MM.1S (cell line): ENCODE data around the gene CHGA.

Experiments used
- DNase-seq: peaks from one replicate; pipeline ENCODE4 v3.0.0-alpha.2; 2015
- H2AFZ ChIP-seq: fragments of 300-600 bp; sonication (generic); 2 replicates; pipeline ENCODE4 v1.6.0; 2016; ENCODE audit warnings: antibody characterized with exemption, low read length
- H3F3A ChIP-seq: fragments of 300-600 bp; sonication (generic); 2 replicates; pipeline ENCODE4 v1.6.1; 2016; ENCODE audit warnings: mild to moderate bottlenecking, antibody characterized with exemption, low read length, moderate library complexity, mixed read lengths; ENCODE audit not compliant: insufficient read depth
- H3K27ac ChIP-seq: fragments of 300-600 bp; sonication (generic); 2 replicates; pipeline ENCODE4 v1.5.1; 2016; ENCODE audit warnings: mild to moderate bottlenecking, low read length
- H3K27me3 ChIP-seq: fragments of 300-600 bp; sonication (generic); replicated peaks from 2 replicates; pipeline ENCODE4 v1.6.0; 2016; ENCODE audit warnings: low read length; ENCODE audit not compliant: insufficient read depth
- H3K36me3 ChIP-seq: fragments of 300-600 bp; sonication (generic); replicated peaks from 2 replicates; pipeline ENCODE4 v1.6.1; 2016; ENCODE audit warnings: mild to moderate bottlenecking, low read length, mixed read lengths; ENCODE audit not compliant: insufficient read depth
- H3K4me1 ChIP-seq: fragments of 300-600 bp; sonication (generic); 2 replicates; pipeline ENCODE4 v1.6.1; 2016; ENCODE audit warnings: low read length, mixed read lengths
- H3K4me2 ChIP-seq: fragments of 300-600 bp; sonication (generic); 2 replicates; pipeline ENCODE4 v1.6.0; 2016; ENCODE audit warnings: low read depth, low read length
- H3K4me3 ChIP-seq: fragments of 300-600 bp; sonication (generic); 2 replicates; pipeline ENCODE4 v1.5.1; 2016; ENCODE audit warnings: low read length, mixed read lengths
- H3K79me2 ChIP-seq: fragments of 300-600 bp; sonication (generic); 2 replicates; pipeline ENCODE4 v1.6.1; 2016; ENCODE audit warnings: mixed run types, low read length, mixed read lengths
- H3K9ac ChIP-seq: fragments of 300-600 bp; sonication (generic); 2 replicates; pipeline ENCODE4 v1.6.1; 2016; ENCODE audit warnings: low read length, mixed read lengths
- H3K9me2 ChIP-seq: fragments of 300-600 bp; sonication (generic); replicated peaks from 2 replicates; pipeline ENCODE4 v1.6.1; 2016; ENCODE audit warnings: mild to moderate bottlenecking, low read length, mixed read lengths; ENCODE audit not compliant: insufficient read depth
- H3K9me3 ChIP-seq: fragments of 300-600 bp; sonication (generic); replicated peaks from 2 replicates; pipeline ENCODE4 v1.6.1; 2016; ENCODE audit warnings: mild to moderate bottlenecking, low read length, mixed read lengths; ENCODE audit not compliant: insufficient read depth
- H4K20me1 ChIP-seq: fragments of 300-600 bp; sonication (generic); 2 replicates; pipeline ENCODE4 v1.6.1; 2016; ENCODE audit warnings: mild to moderate bottlenecking, low read length, moderate library complexity, mixed read lengths; ENCODE audit not compliant: insufficient read depth
- CTCF ChIP-seq: fragments of 300-600 bp; sonication (generic); IDR thresholded peaks from 2 replicates; pipeline ENCODE4 v1.5.1; 2016; ENCODE audit warnings: antibody characterized with exemption, low read length, mixed read lengths
- EZH2 ChIP-seq: fragments of 300-600 bp; sonication (generic); optimal IDR thresholded peaks from 2 replicates; pipeline ENCODE3; 2017; ENCODE audit warnings: low read depth, mild to moderate bottlenecking, antibody characterized with exemption, low read length, mixed read lengths
- EZH2phosphoT487 ChIP-seq: fragments of 300-600 bp; sonication (generic); IDR thresholded peaks from 2 replicates; pipeline ENCODE4 v1.6.1; 2018; ENCODE audit warnings: antibody characterized with exemption, low read length

Gene CHGA

GRCh38 chr14:92927349-92928257 lies 4.7 kb downstream of the CHGA start:
- TF ChIP-seq CTCF (no peak), EZH2 (no peak), EZH2phosphoT487 (no peak)
- Histone ChIP-seq H3K4me2 (no peak overlapping the region), H3K9me3 (no peaks in the 10 kb centered on the region), H3K27ac (no peak overlapping the region), H3K27me3 (no peaks in the 10 kb centered on the region), H3K9ac (no peak overlapping the region), H3K79me2 (no peaks in the 10 kb centered on the region), H4K20me1 (no peaks in the 10 kb centered on the region), H3K4me3 (no peak overlapping the region), H3K36me3 (no peaks in the 10 kb centered on the region), H3K9me2 (no peaks in the 10 kb centered on the region), H3K4me1 (peaks cover 6% of the 10 kb centered on the region; the same call in 1 of the 2 replicates), H3F3A (no peaks in the 10 kb centered on the region), H2AFZ (no peak overlapping the region)
- DNase-seq: no peak

DNA sequence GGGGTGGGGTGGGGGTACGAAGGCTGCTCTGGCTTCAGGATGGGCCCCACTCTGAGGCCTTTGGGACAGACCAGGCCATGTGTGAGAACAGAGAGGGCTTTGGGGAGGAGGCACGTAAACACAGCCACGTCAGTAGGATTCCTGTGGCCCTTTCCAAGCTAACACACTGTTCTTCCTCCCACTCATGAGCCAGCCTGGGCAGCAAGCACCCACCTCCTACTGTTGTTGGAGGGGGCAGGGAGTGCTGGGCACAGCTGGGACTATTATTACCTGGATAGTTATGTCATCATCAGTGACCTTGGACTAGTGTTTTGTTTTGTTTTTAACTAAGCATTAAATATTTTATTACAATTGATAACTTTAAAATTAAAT lies 5.3 kb downstream of the CHGA start:
- DNase-seq: no peak

DNA sequence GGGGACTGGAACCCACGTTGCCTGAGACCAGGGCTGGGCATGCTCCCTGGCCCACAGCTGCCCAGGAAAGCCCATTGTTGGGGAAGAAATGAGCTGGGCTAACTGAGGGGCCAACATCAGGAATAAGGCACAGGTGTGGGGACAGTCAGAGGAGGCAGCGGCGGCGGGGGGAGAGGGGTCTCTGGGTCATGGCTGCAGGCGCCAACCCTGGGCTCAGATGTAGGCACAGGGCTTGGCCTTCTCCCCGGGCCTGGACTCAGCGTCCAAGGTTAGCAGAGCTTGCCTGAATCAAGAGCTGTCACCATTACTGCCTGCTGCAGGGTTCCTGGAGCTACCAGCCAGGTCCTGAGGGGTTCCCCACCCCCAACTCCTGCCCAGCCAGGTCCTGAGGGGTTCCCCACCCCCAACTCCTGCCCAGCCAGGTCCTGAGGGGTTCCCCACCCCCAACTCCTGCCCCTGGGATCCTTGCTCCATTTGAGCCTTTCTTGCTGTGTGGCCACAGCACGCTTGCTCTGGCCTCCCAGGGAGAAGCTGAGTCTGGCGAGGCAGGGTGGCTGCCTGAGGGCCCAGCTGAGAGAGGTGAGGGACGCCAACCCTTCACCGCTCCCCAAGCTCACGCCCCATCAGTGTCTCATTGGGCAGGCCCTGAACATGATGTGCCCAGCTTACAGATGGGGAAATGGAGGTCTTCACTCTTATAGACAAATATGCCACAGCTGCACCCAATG lies 6.2 kb downstream of the CHGA start:
- no peak overlapping the region for H3K4me2 ChIP-seq
- H3K27me3 ChIP-seq: no peaks in the 10 kb centered on the region
- TF ChIP-seq EZH2phosphoT487 (no peak), EZH2 (no peak), CTCF (no peak)
- H2AFZ ChIP-seq: no peak overlapping the region
- peaks cover 4% of the 10 kb centered on the region; the same call in 1 of the 2 replicates for H3K4me1 ChIP-seq
- no peaks in the 10 kb centered on the region for H3K9me2 ChIP-seq
- no peaks in the 10 kb centered on the region for H3K79me2 ChIP-seq
- H3K4me3 ChIP-seq: no peak overlapping the region
- H3K36me3 ChIP-seq: no peaks in the 10 kb centered on the region
- H3F3A ChIP-seq: no peaks in the 10 kb centered on the region
- DNase-seq: no peak
- no peak overlapping the region for H3K9ac ChIP-seq
- no peaks in the 10 kb centered on the region for H3K9me3 ChIP-seq
- H4K20me1 ChIP-seq: no peaks in the 10 kb centered on the region
- H3K27ac ChIP-seq: no peak overlapping the region

More for the DNA sequence above, 5.3 kb downstream of the CHGA start:
- no peak for TF ChIP-seq EZH2phosphoT487
- no peak for TF ChIP-seq CTCF
- no peak for TF ChIP-seq EZH2
- no peaks in the 10 kb centered on the region for H3K9me3 ChIP-seq
- no peak overlapping the region for H3K4me2 ChIP-seq
- no peak overlapping the region for H3K4me3 ChIP-seq
- H3K36me3 ChIP-seq: no peaks in the 10 kb centered on the region
- H3F3A ChIP-seq: no peaks in the 10 kb centered on the region
- H3K9me2 ChIP-seq: no peaks in the 10 kb centered on the region
- H3K4me1 ChIP-seq: peaks cover 6% of the 10 kb centered on the region; the same call in 1 of the 2 replicates
- H3K27me3 ChIP-seq: no peaks in the 10 kb centered on the region
- H4K20me1 ChIP-seq: no peaks in the 10 kb centered on the region
- H2AFZ ChIP-seq: no peak overlapping the region
- no peak overlapping the region for H3K9ac ChIP-seq
- no peak overlapping the region for H3K27ac ChIP-seq
- no peaks in the 10 kb centered on the region for H3K79me2 ChIP-seq
